ENCODE data around the gene PCARE. TPM values are rescaled to one million over a fixed set of nuclear protein-coding genes. Genes with fewer than 3 reads are reported as not detected.

PCARE gene
- total and polyA plus RNA-seq, 7 donors, result under 0.01 to 0.14 TPM; not detected in 5

DNA sequence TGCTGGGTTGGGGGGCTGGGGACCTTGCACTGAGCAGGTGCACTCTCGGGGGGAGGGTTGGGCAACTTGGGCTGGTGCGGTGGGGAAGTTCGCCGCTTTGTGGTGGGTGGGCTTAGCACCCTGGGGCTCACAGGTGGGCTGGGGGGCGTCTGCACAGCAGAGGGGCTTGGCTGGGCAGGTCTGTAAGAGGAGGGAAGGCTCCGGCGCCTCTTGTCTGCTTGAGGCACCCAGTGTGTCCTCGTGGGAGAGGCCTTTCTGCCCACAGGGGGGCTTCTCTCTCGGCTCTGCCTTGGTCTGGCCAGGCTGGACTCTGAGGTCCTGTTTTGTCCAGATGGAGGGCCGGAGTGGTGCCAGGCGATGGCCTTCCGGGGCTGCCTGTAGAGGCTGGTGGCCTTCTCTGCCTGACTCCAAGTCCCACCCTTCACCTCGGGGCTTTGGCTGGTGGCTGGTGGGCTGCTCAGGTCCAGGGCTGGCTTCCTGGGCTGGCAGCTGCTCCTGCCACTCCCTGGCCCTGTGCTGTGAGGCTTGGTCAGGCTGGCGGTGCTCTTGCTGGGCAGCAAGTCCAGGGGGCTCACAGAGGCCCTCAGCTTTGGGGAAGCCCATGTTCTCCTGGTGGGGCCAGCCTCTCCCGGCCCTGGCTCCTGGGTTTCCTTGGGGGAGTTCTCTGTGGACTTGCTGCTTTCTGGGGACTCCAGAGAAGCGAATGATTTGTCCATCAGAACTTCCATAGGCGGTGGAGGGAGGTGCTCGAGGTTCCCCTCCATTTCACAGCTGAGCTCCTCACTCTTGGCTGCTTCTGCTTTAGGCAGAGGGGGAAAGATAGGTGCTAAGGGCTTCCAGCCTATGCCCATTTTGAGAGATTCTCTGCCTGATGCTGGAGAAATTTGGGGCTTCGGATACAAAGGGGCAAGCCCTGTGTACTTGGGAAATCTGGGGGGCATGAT, 3.0 kb downstream of the PCARE start:
- WGBS, 2 donors, result 79 to 88% methylated on average over 19 of the region's 19 CpGs
- Histone ChIP-seq H3K27ac (no peak overlapping the region), H3K36me3 (no peaks in the 10 kb centered on the region), H3K4me1 (peaks cover 0 to 8% (median 3%) of the 10 kb centered on the region in 4 donors), H3K4me3 (no peak overlapping the region), H3K9me3 (no peaks in the 10 kb centered on the region), H3K27me3 (no peaks in the 10 kb centered on the region)
- intact Hi-C loops (cut with DNase I), result no loop called here
- no peak for DNase-seq
- no peak for TF ChIP-seq EP300 (IDR thresholded peaks at IDR 0.05)

DNA sequence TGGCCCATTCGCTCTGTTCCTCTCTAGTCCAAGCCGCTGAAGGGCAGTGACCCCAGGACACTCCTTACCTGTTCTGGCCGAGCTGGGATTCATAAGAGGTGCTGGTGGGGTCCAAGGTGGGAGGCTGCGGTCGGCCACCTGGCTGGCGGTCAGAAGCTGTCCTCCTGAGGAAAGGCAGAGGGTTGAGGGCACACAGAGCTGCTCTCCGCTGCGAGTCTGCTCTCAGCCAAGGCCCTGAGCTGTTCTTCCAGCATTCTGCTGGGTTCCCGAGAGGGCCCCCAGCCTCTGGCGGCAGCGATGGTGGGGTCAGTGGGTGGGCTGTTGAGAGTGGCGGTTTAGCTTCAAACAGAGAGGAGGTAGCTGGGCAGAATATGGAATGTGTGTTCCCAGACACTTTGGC, 3.8 kb downstream of the PCARE start:
- Histone ChIP-seq H3K27me3 (no peaks in the 10 kb centered on the region), H3K9me3 (no peaks in the 10 kb centered on the region), H3K36me3 (no peaks in the 10 kb centered on the region), H3K27ac (no peak overlapping the region), H3K4me1 (peaks cover 0 to 9% (median 6%) of the 10 kb centered on the region in 4 donors), H3K4me3 (no peak overlapping the region)
- DNase-seq, result no peak
- TF ChIP-seq EP300 (IDR thresholded peaks at IDR 0.05), result no peak
- no peak for TF ChIP-seq POLR2AphosphoS5 (IDR thresholded peaks at IDR 0.05)
- TF ChIP-seq POLR2A (IDR thresholded peaks at IDR 0.05), result no peak
- TF ChIP-seq, protein P1, sequence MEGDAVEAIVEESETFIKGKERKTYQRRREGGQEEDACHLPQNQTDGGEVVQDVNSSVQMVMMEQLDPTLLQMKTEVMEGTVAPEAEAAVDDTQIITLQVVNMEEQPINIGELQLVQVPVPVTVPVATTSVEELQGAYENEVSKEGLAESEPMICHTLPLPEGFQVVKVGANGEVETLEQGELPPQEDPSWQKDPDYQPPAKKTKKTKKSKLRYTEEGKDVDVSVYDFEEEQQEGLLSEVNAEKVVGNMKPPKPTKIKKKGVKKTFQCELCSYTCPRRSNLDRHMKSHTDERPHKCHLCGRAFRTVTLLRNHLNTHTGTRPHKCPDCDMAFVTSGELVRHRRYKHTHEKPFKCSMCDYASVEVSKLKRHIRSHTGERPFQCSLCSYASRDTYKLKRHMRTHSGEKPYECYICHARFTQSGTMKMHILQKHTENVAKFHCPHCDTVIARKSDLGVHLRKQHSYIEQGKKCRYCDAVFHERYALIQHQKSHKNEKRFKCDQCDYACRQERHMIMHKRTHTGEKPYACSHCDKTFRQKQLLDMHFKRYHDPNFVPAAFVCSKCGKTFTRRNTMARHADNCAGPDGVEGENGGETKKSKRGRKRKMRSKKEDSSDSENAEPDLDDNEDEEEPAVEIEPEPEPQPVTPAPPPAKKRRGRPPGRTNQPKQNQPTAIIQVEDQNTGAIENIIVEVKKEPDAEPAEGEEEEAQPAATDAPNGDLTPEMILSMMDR (IDR thresholded peaks at IDR 0.05), result no peak
- intact Hi-C loops (cut with DNase I), result no loop called here
- 81 to 86% methylated on average over 12 of the region's 12 CpGs for WGBS, 2 donors

DNA sequence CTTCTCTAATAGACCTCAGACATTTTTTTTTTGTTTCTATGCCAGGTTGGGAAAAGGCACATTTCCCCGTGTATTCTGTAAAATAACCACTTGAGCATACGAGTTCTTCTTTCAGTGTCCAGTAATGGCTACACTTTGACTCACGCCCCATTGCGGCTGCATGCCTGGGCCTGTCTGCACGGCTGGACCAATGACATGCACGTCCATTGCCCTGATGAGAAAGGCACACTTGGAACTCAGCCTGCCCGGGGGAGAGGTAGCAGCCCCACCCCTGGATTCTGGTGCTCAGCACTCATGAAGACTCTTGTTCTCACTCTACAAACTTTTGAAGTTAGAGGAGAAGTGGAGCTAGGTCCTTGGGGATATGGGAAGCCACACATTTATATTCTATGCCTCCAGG, 5.8 kb downstream of the PCARE start:
- H3K27me3 ChIP-seq, result no peaks in the 10 kb centered on the region
- peaks cover 0 to 28% (median 25%) of the 10 kb centered on the region in 4 donors for H3K4me1 ChIP-seq
- H3K36me3 ChIP-seq, result no peaks in the 10 kb centered on the region
- no peak overlapping the region for H3K4me3 ChIP-seq
- no peak for DNase-seq
- H3K27ac ChIP-seq, result no peak overlapping the region
- intact Hi-C loops (cut with DNase I), result no loop called here
- TF ChIP-seq POLR2AphosphoS5 (IDR thresholded peaks at IDR 0.05) (no peak), EP300 (IDR thresholded peaks at IDR 0.05) (no peak), POLR2A (IDR thresholded peaks at IDR 0.05) (no peak)
- TF ChIP-seq, protein P1 (IDR thresholded peaks at IDR 0.05), result no peak
- no peaks in the 10 kb centered on the region for H3K9me3 ChIP-seq
- WGBS, 2 donors, result 78 to 91% methylated on average over 7 of the region's 7 CpGs

DNA sequence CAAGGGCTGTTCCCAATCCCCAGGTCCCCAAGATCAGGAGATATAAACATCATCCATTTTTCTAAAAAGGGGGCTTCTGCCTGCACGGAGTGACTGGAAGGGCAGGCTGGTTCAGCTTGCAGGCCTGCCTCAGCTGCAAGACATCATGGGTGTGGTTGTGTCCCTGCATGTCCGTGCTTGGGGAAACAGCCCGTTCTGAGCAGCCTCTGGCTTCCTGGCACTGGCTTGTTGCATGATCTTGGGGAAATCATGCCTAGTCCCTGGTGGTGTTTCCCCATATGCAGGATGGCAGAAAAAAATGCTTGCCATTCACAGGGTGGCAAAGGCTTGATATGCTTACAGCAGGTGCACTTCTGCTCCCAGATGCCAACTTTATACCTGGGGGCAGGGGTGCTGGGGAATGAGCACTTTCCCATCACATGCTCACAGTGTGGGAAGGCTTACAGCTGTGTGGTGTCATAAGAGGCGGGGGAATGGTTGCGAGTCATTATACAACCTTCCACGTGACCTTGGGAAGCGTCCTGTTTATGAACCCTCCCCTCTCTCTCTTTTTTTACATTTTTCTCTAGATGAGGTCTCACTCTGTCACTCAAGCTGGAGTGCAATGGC, 7.2 kb downstream of the PCARE start:
- intact Hi-C loops (cut with DNase I), result no loop called here
- DNase-seq, result no peak
- Histone ChIP-seq H3K9me3 (no peaks in the 10 kb centered on the region), H3K4me1 (peaks cover 0 to 38% (median 35%) of the 10 kb centered on the region in 4 donors), H3K4me3 (no peak overlapping the region), H3K36me3 (no peaks in the 10 kb centered on the region), H3K27me3 (no peaks in the 10 kb centered on the region), H3K27ac (peak overlapping the region in 2 of 4 donors; percentile 8 to 30)
- TF ChIP-seq EP300 (IDR thresholded peaks at IDR 0.05), result no peak
- TF ChIP-seq POLR2A (IDR thresholded peaks at IDR 0.05), result no peak
- TF ChIP-seq, protein P1 (IDR thresholded peaks at IDR 0.05), result no peak
- no peak for TF ChIP-seq POLR2AphosphoS5 (IDR thresholded peaks at IDR 0.05)
- 37 to 57% methylated on average over 7 of the region's 7 CpGs for WGBS, 2 donors

DNA sequence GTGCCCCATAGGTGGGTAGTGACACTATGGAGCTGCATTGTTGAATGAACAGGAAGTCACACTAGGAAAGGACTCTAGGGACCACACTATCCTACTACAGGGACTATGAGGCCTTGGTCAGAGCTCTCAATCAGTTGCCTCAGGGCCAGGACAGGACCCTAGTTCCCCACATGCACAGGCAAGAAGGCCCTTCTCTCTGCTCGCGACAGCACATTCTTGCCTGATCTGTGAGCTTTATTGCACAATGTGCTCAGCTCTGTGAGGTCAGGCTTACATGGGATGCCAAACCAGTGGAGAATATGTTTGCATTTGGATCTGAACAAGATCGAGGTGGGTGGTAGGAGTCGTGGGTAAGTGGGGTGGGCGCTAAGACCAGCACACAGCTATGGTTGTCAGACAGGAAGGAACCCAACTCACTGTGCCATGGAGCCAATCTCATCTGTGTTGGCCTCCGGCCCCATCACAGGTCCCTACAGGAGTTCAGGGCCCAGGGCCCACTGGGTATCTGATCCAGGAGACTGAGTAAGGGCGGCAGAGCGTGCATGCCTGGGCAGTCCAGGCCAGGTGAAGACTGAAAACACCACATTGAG, 8.0 kb downstream of the PCARE start:
- DNase-seq, result no peak
- no peak overlapping the region for H3K4me3 ChIP-seq
- H3K9me3 ChIP-seq, result no peaks in the 10 kb centered on the region
- peak overlapping the region in 3 of 4 donors; percentile 30 to 79 (median 78) for H3K27ac ChIP-seq
- H3K27me3 ChIP-seq, result no peaks in the 10 kb centered on the region
- no peaks in the 10 kb centered on the region for H3K36me3 ChIP-seq
- H3K4me1 ChIP-seq, result peaks cover 0 to 38% (median 35%) of the 10 kb centered on the region in 4 donors
- intact Hi-C loops (cut with DNase I), result no loop called here
- WGBS, 2 donors, result 90 to 91% methylated on average over 8 of the region's 8 CpGs
- TF ChIP-seq POLR2AphosphoS5 (IDR thresholded peaks at IDR 0.05), result no peak
- no peak for TF ChIP-seq EP300 (IDR thresholded peaks at IDR 0.05)
- TF ChIP-seq POLR2A (IDR thresholded peaks at IDR 0.05), result no peak
- TF ChIP-seq, protein P1 (IDR thresholded peaks at IDR 0.05), result no peak

Measured in sigmoid colon (tissue), 7 donors.